Activated CD4-positive, alpha-beta memory T cell treated with anti-CD3 and anti-CD28 coated beads, Interleukin-2, amount 10 ng/mL, durations not matched to agents 7 days and 5 days (primary cell): ENCODE measurements around the gene NYAP1. TPM values are rescaled to one million over a fixed set of nuclear protein-coding genes. Genes with fewer than 3 reads are reported as not detected.
A peak's percentile ranks its signal among the peaks of the same experiment; 100 is the strongest.

ENCODE experiments used
- CTCF ChIA-PET: fragments of 350-600 bp; sonication (Branson Sonifier 250); formaldehyde crosslinking; loops from one replicate; lab custom pipeline; 2021; ENCODE audit warnings: antibody characterized with exemption, inconsistent platforms; lab: Charles Lee
- POLR2A ChIA-PET: fragments of 350-600 bp; sonication (Branson Sonifier 250); formaldehyde crosslinking; loops from one replicate; lab custom pipeline; 2021; ENCODE audit warnings: antibody characterized with exemption; lab: Charles Lee
- DNase-seq: peaks from one replicate; pipeline ENCODE4 v3.0.0-alpha.2; 2020
- H3K27ac Mint-ChIP-seq: one replicate; pipeline ENCODE4 v1.8.0; 2021; ENCODE audit warnings: mild to moderate bottlenecking, mixed read lengths
- H3K27me3 Mint-ChIP-seq: one replicate; pipeline ENCODE4 v1.8.0; 2021; ENCODE audit warnings: mixed read lengths
- H3K36me3 Mint-ChIP-seq: one replicate; pipeline ENCODE4 v1.8.0; 2021; ENCODE audit warnings: low read depth, mixed read lengths
- H3K4me1 Mint-ChIP-seq: one replicate; pipeline ENCODE4 v1.8.0; 2021; ENCODE audit warnings: mixed read lengths
- H3K4me3 Mint-ChIP-seq: one replicate; pipeline ENCODE4 v1.8.0; 2021; ENCODE audit warnings: mild to moderate bottlenecking, mixed read lengths
- H3K9me3 Mint-ChIP-seq: one replicate; pipeline ENCODE4 v1.8.0; 2021; ENCODE audit warnings: mixed read lengths
- total RNA-seq, 2 experiments: library from RNA; stranded (reverse); gene quantifications; one replicate each; pipeline ENCODE4 v1.2.3, GENCODE V29; 2021

The NYAP1 gene
- total RNA-seq, 2 experiments from 2014 or later = 0.05 to 0.13 TPM

DNA sequence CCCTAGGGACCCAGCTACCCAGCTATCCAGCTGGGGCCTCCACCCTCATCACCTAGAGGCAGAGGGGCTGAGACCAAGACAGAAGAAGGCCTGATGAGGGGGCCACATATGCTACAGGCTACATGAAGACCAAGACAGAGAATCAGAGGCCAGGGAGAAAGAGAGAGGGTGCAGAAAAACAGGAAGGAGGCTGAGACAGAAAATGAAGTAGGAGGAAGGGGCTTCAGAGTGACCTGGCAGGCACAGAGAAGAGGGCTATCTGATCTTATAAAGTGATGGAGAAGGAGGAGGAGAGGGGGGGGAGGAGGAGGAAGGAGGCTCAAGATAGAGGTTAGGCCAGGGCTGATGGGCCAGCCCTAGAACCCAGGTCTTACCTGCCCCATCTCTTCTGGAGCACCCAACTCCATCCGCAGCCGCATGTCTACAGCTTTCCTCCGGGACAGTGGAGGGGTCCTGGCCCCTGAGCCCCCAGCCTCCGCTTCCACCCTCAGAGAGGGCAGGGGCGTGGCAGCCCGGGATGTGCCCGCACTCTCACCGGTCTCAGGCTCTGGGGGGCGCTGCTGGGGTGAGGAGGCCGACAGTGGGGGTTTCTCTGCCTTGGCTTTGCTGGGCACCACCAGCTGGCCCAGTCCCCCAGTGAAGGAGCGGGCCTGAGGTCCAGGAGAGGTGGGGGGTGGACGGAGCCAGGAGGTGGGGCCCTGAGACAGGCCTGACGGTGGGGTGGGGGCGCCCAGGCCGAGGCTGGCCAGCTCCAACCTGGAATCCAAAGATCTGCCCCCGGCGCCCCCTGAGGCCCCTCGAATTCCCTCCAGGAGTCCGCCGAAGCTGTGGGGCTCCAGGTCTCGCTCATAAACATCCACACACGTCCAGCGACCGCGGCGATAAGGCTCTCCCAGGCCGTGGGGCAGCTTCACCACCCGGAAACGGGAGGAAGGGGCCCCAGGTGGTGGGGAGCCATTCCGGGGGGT is 6.5 kb upstream of the NYAP1 start:
- Mint-ChIP-seq H3K36me3 (peaks cover 47% of the 10 kb centered on the region), H3K9me3 (no peaks in the 10 kb centered on the region), H3K4me1 (peaks cover 45% of the 10 kb centered on the region), H3K27me3 (no peaks in the 10 kb centered on the region), H3K4me3 (peak overlapping the region; percentile 99), H3K27ac (peak overlapping the region; percentile 78)
- ChIA-PET CTCF (interaction anchor here (0.5 to 3.5 kb wide), 9 partner anchors 19 to 228 kb away, joined by 3 to 12 read pairs (median 4); partner anchors contain the start of genes AGFG2, FBXO24 and POP7), POLR2A (interaction anchor here (0.7 to 1.7 kb wide), 16 partner anchors 9 to 269 kb away, joined by 3 to 9 read pairs (median 4); partner anchors contain the start of genes FBXO24 and LRCH4)
- peak; percentile 61 for DNase-seq

DNA sequence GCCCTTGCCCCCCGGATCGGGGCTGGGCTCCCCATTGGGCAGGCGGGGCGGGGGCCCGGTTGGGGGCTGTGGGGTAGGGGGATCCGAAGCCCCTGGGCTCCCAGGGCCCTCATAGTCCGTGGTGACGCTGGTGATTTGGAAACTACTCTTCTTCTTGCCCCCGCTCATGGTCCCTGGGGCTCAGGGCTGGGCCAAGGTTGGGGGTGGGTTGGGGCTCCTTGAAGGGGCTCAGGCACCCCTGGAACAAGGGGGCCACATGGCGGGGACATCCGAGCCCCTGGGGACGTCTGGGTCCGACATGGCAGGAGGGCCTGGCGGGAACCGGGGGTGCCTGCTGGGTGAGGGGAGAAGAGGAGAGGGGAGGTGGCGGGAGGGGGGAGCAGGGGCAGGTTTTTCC is 5.9 kb upstream of the NYAP1 start:
- Mint-ChIP-seq H3K4me3 (peak overlapping the region; percentile 99), H3K27me3 (no peaks in the 10 kb centered on the region), H3K27ac (peak overlapping the region; percentile 93), H3K4me1 (peaks cover 50% of the 10 kb centered on the region), H3K9me3 (no peaks in the 10 kb centered on the region), H3K36me3 (peaks cover 47% of the 10 kb centered on the region)
- peak; percentile 26 for DNase-seq
- POLR2A ChIA-PET = interaction anchor here (0.7 to 2.2 kb wide), 15 partner anchors 9 to 270 kb away, joined by 3 to 10 read pairs (median 4); partner anchors contain the start of genes FBXO24 and LRCH4
- CTCF ChIA-PET = interaction anchor here (0.5 to 3.5 kb wide), 8 partner anchors 20 to 228 kb away, joined by 3 to 12 read pairs (median 4); partner anchors contain the start of genes AGFG2, FBXO24 and POP7

GRCh38 chr7:100478958-100479660 is 4.6 kb upstream of the NYAP1 start, which contains the start of gene TSC22D4:
Gene TSC22D4, minus strand, starts transcription at chr7:100479214. Its CDS starts 1,176 bp downstream, at chr7:100478038.
- peak; percentile 91 for DNase-seq
- POLR2A ChIA-PET = interaction anchor here (0.7 to 2.9 kb wide), 19 partner anchors 7 to 378 kb away, joined by 3 to 11 read pairs (median 4); partner anchors contain the start of genes AGFG2, AP4M1, FBXO24 and LRCH4
- peaks cover 40% of the 10 kb centered on the region for H3K4me1 Mint-ChIP-seq
- H3K36me3 Mint-ChIP-seq = peaks cover 36% of the 10 kb centered on the region
- no peaks in the 10 kb centered on the region for H3K9me3 Mint-ChIP-seq
- H3K4me3 Mint-ChIP-seq = peak within 1 kb of the TSS; percentile 99
- H3K27me3 Mint-ChIP-seq = no peaks in the 10 kb centered on the region
- CTCF ChIA-PET = interaction anchor here (0.7 to 2.4 kb wide), 7 partner anchors 9 to 227 kb away, joined by 3 to 11 read pairs (median 5); partner anchors contain the start of genes ACTL6B, FBXO24, LRCH4 and POP7
- peak within 1 kb of the TSS; percentile 93 for H3K27ac Mint-ChIP-seq

DNA sequence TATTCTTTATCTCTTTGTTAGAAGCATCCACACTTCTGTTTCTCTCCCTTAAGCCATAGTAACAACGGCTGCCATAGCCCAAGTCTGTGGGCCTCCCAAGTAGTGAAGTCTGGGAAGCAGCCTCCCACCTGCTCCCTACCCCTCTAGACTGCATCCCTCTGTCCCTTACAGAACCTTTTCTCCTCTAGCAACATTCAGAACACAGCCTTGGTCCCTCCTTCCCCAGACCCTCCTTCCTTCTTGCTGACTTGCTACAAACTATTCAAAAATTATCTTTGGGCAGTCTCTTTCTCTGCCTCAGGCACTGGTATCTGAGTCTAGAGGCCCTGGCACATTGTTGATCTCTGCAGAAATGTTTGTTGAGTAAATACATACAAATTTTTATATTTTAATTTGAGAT is 2.3 kb upstream of the NYAP1 start:
- Mint-ChIP-seq H3K27me3 (peaks cover 4% of the 10 kb centered on the region), H3K27ac (no peak overlapping the region), H3K36me3 (peaks cover 17% of the 10 kb centered on the region), H3K4me1 (peaks cover 21% of the 10 kb centered on the region), H3K9me3 (no peaks in the 10 kb centered on the region), H3K4me3 (no peak overlapping the region)
- DNase-seq = no peak
- CTCF ChIA-PET = interaction anchor here (0.6 to 1.4 kb wide), 6 partner anchors 13 to 224 kb away, joined by 3 to 6 read pairs (median 3); partner anchors contain the start of genes FBXO24 and POP7
- POLR2A ChIA-PET = no interaction called here

GRCh38 chr7:100482728-100483089 is 1.0 kb upstream of the NYAP1 start:
- no peak overlapping the region for H3K27ac Mint-ChIP-seq
- DNase-seq = no peak
- CTCF ChIA-PET = interaction anchor here (0.8 to 2.0 kb wide), 25 partner anchors 8 to 223 kb away, joined by 3 to 14 read pairs (median 4); partner anchors contain the start of genes AGFG2, FBXO24, POP7 and PPP1R35
- POLR2A ChIA-PET = interaction anchor here (0.9 to 1.5 kb wide), 4 partner anchors 13 to 82 kb away, joined by 3 to 5 read pairs (median 3); no protein-coding TSS in a partner anchor
- H3K9me3 Mint-ChIP-seq = no peaks in the 10 kb centered on the region
- H3K27me3 Mint-ChIP-seq = peaks cover 4% of the 10 kb centered on the region
- H3K36me3 Mint-ChIP-seq = peaks cover 8% of the 10 kb centered on the region
- H3K4me3 Mint-ChIP-seq = peak overlapping the region; percentile 78
- H3K4me1 Mint-ChIP-seq = peaks cover 15% of the 10 kb centered on the region

GRCh38 chr7:100483090-100483721 is 521 bp upstream of the NYAP1 start:
- DNase-seq = peak; percentile 81
- CTCF ChIA-PET = interaction anchor here (0.8 to 2.0 kb wide), 23 partner anchors 9 to 222 kb away, joined by 3 to 14 read pairs (median 4); partner anchors contain the start of genes AGFG2, POP7, PPP1R35 and ZCWPW1
- peak overlapping the region; percentile 78 for H3K4me3 Mint-ChIP-seq
- H3K36me3 Mint-ChIP-seq = peaks cover 4% of the 10 kb centered on the region
- no peak overlapping the region for H3K27ac Mint-ChIP-seq
- peaks cover 15% of the 10 kb centered on the region for H3K4me1 Mint-ChIP-seq
- H3K9me3 Mint-ChIP-seq = no peaks in the 10 kb centered on the region
- POLR2A ChIA-PET = interaction anchor here (0.9 to 1.5 kb wide), 4 partner anchors 13 to 82 kb away, joined by 3 to 5 read pairs (median 3); no protein-coding TSS in a partner anchor
- peaks cover 4% of the 10 kb centered on the region for H3K27me3 Mint-ChIP-seq

- POLR2A ChIA-PET = no interaction called here
- peaks cover 4% of the 10 kb centered on the region for H3K27me3 Mint-ChIP-seq
- no peaks in the 10 kb centered on the region for H3K9me3 Mint-ChIP-seq
- H3K27ac Mint-ChIP-seq = no peak overlapping the region
- CTCF ChIA-PET = interaction anchor here (0.7 kb wide), 1 partner anchor 75 kb away, joined by 8 read pairs; no protein-coding TSS in a partner anchor
- H3K4me3 Mint-ChIP-seq = peak overlapping the region; percentile 34
- no peak for DNase-seq
- H3K36me3 Mint-ChIP-seq = no peaks in the 10 kb centered on the region
- peaks cover 12% of the 10 kb centered on the region for H3K4me1 Mint-ChIP-seq
Measured at GRCh38 chr7:100484673-100485045, 932 bp downstream of the NYAP1 start.

GRCh38 chr7:100485471-100485876 is 1.7 kb downstream of the NYAP1 start:
- POLR2A ChIA-PET = no interaction called here
- H3K9me3 Mint-ChIP-seq = no peaks in the 10 kb centered on the region
- CTCF ChIA-PET = interaction anchor here (0.7 kb wide), 1 partner anchor 74 kb away, joined by 8 read pairs; no protein-coding TSS in a partner anchor
- no peak overlapping the region for H3K27ac Mint-ChIP-seq
- DNase-seq = no peak
- peaks cover 11% of the 10 kb centered on the region for H3K4me1 Mint-ChIP-seq
- H3K4me3 Mint-ChIP-seq = no peak overlapping the region
- peaks cover 4% of the 10 kb centered on the region for H3K27me3 Mint-ChIP-seq
- H3K36me3 Mint-ChIP-seq = no peaks in the 10 kb centered on the region

GRCh38 chr7:100486111-100486636 is 2.4 kb downstream of the NYAP1 start:
- H3K27ac Mint-ChIP-seq = no peak overlapping the region
- peaks cover 4% of the 10 kb centered on the region for H3K27me3 Mint-ChIP-seq
- POLR2A ChIA-PET = interaction anchor here (0.6 kb wide), 1 partner anchor 8 kb away, joined by 3 read pairs; no protein-coding TSS in a partner anchor

DNA sequence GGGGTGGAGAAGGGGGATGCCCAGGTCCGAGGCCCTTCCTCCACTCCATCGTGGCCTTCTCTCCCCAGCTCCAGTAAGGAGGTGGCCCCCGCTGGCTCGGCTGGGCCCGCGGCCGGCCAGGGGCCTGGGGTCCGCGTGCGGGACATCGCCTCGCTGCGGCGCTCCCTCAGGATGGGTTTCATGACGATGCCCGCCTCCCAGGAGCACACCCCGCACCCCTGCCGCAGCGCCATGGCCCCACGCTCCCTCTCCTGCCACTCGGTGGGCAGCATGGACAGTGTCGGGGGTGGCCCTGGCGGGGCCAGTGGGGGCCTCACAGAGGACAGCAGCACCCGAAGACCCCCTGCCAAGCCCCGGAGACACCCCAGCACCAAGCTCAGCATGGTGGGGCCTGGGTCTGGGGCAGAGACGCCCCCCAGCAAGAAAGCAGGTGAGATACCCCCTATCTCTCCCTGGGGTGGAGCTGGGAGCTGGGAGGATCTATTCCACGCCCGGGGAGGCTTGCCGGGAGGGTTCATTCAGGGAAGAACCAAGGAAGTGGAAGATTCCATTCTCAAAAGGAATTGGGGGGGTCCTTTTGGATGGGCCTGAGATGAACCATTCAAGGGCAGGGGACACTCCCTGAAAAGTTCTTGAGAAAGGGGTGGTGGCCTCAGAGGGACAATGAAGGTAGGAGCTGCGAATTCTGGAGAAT is 3.2 kb downstream of the NYAP1 start:
- Mint-ChIP-seq H3K4me3 (no peak overlapping the region), H3K27me3 (peaks cover 4% of the 10 kb centered on the region), H3K27ac (no peak overlapping the region), H3K4me1 (peaks cover 9% of the 10 kb centered on the region), H3K36me3 (no peaks in the 10 kb centered on the region), H3K9me3 (no peaks in the 10 kb centered on the region)
- CTCF ChIA-PET = no interaction called here
- POLR2A ChIA-PET = interaction anchor here (0.6 kb wide), 1 partner anchor 9 kb away, joined by 3 read pairs; no protein-coding TSS in a partner anchor
- no peak for DNase-seq

More at GRCh38 chr7:100486111-100486636, 2.4 kb downstream of the NYAP1 start:
- no peak for DNase-seq
- no peak overlapping the region for H3K4me3 Mint-ChIP-seq
- CTCF ChIA-PET = no interaction called here
- peaks cover 11% of the 10 kb centered on the region for H3K4me1 Mint-ChIP-seq
- no peaks in the 10 kb centered on the region for H3K9me3 Mint-ChIP-seq
- no peaks in the 10 kb centered on the region for H3K36me3 Mint-ChIP-seq
